Epithelial cell of esophagus (primary cell): ENCODE results near the gene UBE2U.

Experiments used
- DNase-seq: peaks from one replicate; pipeline ENCODE4 v3.0.0; 2010; ENCODE audit warnings: low read depth
- H3K4me3 ChIP-seq: 2 replicates; pipeline ENCODE4 v1.5.1; 2011; ENCODE audit warnings: mild to moderate bottlenecking, low read length, control low read depth
- CTCF ChIP-seq: IDR thresholded peaks from 2 replicates; pipeline ENCODE4 v1.5.1; 2011; ENCODE audit warnings: low read depth, mild to moderate bottlenecking, low read length, control low read depth, inconsistent platforms; ENCODE audit not compliant: insufficient read depth; ENCODE audit errors: missing control alignments

UBE2U gene

GRCh38 chr1:64302971-64303370 is 99.5 kb downstream of the UBE2U start:
- peak; percentile 37 for DNase-seq
- no peak overlapping the region for H3K4me3 ChIP-seq
- no peak for TF ChIP-seq CTCF

GRCh38 chr1:64304823-64305222 is 101.4 kb downstream of the UBE2U start:
- no peak for DNase-seq
- H3K4me3 ChIP-seq: no peak overlapping the region
- TF ChIP-seq CTCF: no peak

- peak; percentile 97 for DNase-seq
- no peak for TF ChIP-seq CTCF
- no peak overlapping the region for H3K4me3 ChIP-seq
Observed at GRCh38 chr1:64308866-64309265, 105.4 kb downstream of the UBE2U start.

- DNase-seq: peak; percentile 7
- TF ChIP-seq CTCF: no peak
- H3K4me3 ChIP-seq: no peak overlapping the region
Observed at GRCh38 chr1:64309431-64309831, 106.0 kb downstream of the UBE2U start.

- no peak for DNase-seq
- no peak overlapping the region for H3K4me3 ChIP-seq
- no peak for TF ChIP-seq CTCF
Observed at GRCh38 chr1:64310760-64311159, 107.3 kb downstream of the UBE2U start.

- TF ChIP-seq CTCF: no peak
- H3K4me3 ChIP-seq: no peak overlapping the region
- DNase-seq: no peak
Observed at GRCh38 chr1:64312431-64312830, 109.0 kb downstream of the UBE2U start.

- no peak for TF ChIP-seq CTCF
- H3K4me3 ChIP-seq: no peak overlapping the region
- DNase-seq: no peak
Observed at GRCh38 chr1:64315402-64315801, 112.0 kb downstream of the UBE2U start.
